Astrocyte (in vitro differentiated cells and primary cell): Measurements from ENCODE around the gene OGFOD2.

Experiments used
- EZH2 ChIP-seq: IDR thresholded peaks from 2 replicates; pipeline ENCODE4 v1.6.1; 2012; ENCODE audit warnings: mild to moderate bottlenecking, low read length, inconsistent platforms; ENCODE audit not compliant: insufficient read depth
- TF ChIP-seq, protein P1 (sequence below): IDR thresholded peaks from 2 replicates; pipeline ENCODE4 v1.5.1; 2011; ENCODE audit warnings: low read depth, mild to moderate bottlenecking, inconsistent platforms, low read length, moderate library complexity; ENCODE audit not compliant: insufficient read depth

DNA sequence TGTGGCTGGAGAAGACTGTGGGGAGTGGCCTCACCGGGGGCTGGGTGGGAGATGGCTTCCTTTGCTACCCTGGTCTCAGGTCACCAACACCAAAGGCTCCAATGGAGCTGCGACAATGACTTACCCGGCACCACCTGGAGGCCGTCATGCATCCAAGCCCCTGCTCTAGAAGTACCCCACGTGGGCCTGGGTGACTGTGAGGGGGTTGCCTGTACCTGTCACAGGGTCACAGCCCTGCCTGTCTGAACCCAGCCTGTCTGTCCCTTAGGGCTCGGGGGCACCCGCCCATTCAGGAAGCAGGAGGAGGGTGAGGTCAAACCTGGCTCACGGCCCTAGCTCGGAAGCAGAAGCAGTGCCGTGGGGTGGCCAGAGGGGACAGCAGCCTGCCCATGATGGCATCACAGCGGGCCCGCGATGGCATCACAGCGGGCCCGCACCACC is 27.7 kb upstream of the OGFOD2 start:
- TF ChIP-seq, protein P1, sequence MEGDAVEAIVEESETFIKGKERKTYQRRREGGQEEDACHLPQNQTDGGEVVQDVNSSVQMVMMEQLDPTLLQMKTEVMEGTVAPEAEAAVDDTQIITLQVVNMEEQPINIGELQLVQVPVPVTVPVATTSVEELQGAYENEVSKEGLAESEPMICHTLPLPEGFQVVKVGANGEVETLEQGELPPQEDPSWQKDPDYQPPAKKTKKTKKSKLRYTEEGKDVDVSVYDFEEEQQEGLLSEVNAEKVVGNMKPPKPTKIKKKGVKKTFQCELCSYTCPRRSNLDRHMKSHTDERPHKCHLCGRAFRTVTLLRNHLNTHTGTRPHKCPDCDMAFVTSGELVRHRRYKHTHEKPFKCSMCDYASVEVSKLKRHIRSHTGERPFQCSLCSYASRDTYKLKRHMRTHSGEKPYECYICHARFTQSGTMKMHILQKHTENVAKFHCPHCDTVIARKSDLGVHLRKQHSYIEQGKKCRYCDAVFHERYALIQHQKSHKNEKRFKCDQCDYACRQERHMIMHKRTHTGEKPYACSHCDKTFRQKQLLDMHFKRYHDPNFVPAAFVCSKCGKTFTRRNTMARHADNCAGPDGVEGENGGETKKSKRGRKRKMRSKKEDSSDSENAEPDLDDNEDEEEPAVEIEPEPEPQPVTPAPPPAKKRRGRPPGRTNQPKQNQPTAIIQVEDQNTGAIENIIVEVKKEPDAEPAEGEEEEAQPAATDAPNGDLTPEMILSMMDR = no peak
- TF ChIP-seq EZH2 = no peak
